ENCODE data around the gene F13B.

DNA sequence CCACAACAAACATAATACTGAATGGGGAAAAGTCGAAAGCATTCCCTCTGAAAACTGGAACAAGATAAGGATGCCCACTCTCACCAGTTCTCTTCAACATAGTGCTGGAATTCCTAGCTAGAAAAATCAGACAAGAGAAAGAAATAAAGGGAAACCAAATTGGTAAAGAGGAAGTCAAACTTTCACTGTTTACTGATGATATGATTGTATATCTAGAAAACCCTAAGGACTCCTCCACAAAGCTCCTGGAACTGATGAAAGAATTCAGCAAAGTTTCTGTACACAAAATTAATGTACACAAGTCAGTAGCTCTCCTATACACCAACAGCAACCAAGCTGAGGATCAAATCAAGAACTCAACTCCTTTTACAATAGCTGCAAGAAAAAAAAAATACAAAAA lies 6.9 kb upstream of the F13B start:
- TF ChIP-seq, protein P1, sequence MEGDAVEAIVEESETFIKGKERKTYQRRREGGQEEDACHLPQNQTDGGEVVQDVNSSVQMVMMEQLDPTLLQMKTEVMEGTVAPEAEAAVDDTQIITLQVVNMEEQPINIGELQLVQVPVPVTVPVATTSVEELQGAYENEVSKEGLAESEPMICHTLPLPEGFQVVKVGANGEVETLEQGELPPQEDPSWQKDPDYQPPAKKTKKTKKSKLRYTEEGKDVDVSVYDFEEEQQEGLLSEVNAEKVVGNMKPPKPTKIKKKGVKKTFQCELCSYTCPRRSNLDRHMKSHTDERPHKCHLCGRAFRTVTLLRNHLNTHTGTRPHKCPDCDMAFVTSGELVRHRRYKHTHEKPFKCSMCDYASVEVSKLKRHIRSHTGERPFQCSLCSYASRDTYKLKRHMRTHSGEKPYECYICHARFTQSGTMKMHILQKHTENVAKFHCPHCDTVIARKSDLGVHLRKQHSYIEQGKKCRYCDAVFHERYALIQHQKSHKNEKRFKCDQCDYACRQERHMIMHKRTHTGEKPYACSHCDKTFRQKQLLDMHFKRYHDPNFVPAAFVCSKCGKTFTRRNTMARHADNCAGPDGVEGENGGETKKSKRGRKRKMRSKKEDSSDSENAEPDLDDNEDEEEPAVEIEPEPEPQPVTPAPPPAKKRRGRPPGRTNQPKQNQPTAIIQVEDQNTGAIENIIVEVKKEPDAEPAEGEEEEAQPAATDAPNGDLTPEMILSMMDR (IDR thresholded peaks at IDR 0.05): no peak
- no peak for TF ChIP-seq POLR2AphosphoS5 (IDR thresholded peaks at IDR 0.05; ENCODE audit: insufficient read depth in 1 of 2, low read depth in 1 of 2)
- no peak for TF ChIP-seq POLR2A (IDR thresholded peaks at IDR 0.05)

All from vagina (tissue), 2 donors.